Suppressor macrophage (primary cell): Measurements from ENCODE around the gene FZD10.

Experiments used
- DNase-seq, 4 experiments: peaks; one replicate each; pipeline ENCODE4 v3.0.0-alpha.2; 2020 to 2022

The FZD10 gene

GRCh38 chr12:130132831-130133511 lies 29.3 kb upstream of the FZD10 start:
- DNase-seq = no peak

GRCh38 chr12:130133851-130134562 lies 28.3 kb upstream of the FZD10 start:
- DNase-seq = no peak

- DNase-seq = no peak
Observed at GRCh38 chr12:130134563-130134915, 27.7 kb upstream of the FZD10 start.

- no peak for DNase-seq
Observed at GRCh38 chr12:130136509-130137039, 25.7 kb upstream of the FZD10 start.

- DNase-seq = no peak
Observed at GRCh38 chr12:130137040-130138018, 24.9 kb upstream of the FZD10 start.

- no peak for DNase-seq
Observed at GRCh38 chr12:130138478-130138877, 23.8 kb upstream of the FZD10 start.

GRCh38 chr12:130139567-130140421 lies 22.5 kb upstream of the FZD10 start:
- DNase-seq = no peak

GRCh38 chr12:130141105-130141504 lies 21.2 kb upstream of the FZD10 start:
- no peak for DNase-seq

GRCh38 chr12:130141901-130142683 lies 20.2 kb upstream of the FZD10 start:
- no peak for DNase-seq

- DNase-seq = no peak
Observed at GRCh38 chr12:130142736-130143135, 19.5 kb upstream of the FZD10 start.

- DNase-seq = no peak
Observed at GRCh38 chr12:130143136-130143535, 19.1 kb upstream of the FZD10 start.

GRCh38 chr12:130144256-130144655 lies 18.0 kb upstream of the FZD10 start:
- no peak for DNase-seq

GRCh38 chr12:130145731-130146130 lies 16.5 kb upstream of the FZD10 start:
- no peak for DNase-seq

GRCh38 chr12:130146176-130146931 lies 15.9 kb upstream of the FZD10 start:
- DNase-seq = no peak

- no peak for DNase-seq
Observed at GRCh38 chr12:130147875-130148596, 14.2 kb upstream of the FZD10 start.

GRCh38 chr12:130151846-130152245 lies 10.4 kb upstream of the FZD10 start:
- no peak for DNase-seq

- no peak for DNase-seq
Observed at GRCh38 chr12:130152386-130152785, 9.9 kb upstream of the FZD10 start.

GRCh38 chr12:130153803-130154202 lies 8.5 kb upstream of the FZD10 start:
- no peak for DNase-seq

GRCh38 chr12:130154276-130155070 lies 7.8 kb upstream of the FZD10 start:
- no peak for DNase-seq
